Endothelial cell of umbilical vein (primary cell): ENCODE data around the gene THSD7B.

ENCODE experiments used
- EZH2 ChIP-seq: IDR thresholded peaks from 2 replicates; pipeline ENCODE4 v1.6.1; 2012; ENCODE audit warnings: borderline replicate concordance, low read depth, mild to moderate bottlenecking, moderate library complexity, low read length, inconsistent platforms; ENCODE audit not compliant: severe bottlenecking
- POLR2A ChIP-seq: IDR thresholded peaks from 2 replicates; pipeline ENCODE4 v1.6.1; 2012; ENCODE audit warnings: low read depth, mild to moderate bottlenecking, control low read depth, low read length
- POLR2AphosphoS5 ChIP-seq: IDR thresholded peaks from 2 replicates; pipeline ENCODE4 v1.6.1; 2012; ENCODE audit warnings: low read depth, mild to moderate bottlenecking, control low read depth, low read length, moderate library complexity; ENCODE audit not compliant: insufficient read depth
- TF ChIP-seq, protein P1 (sequence below), 2 donors: IDR thresholded peaks; 1 replicate in 1 of 2; 2 replicates in 1 of 2; pipeline ENCODE4 v1.5.1; 2011; ENCODE audit warnings: low read length in 2 of 2, mild to moderate bottlenecking in 2 of 2, moderate library complexity in 2 of 2, control low read depth in 1 of 2, inconsistent platforms in 1 of 2, low read depth in 1 of 2; ENCODE audit not compliant: insufficient read depth in 1 of 2; ENCODE audit errors: extremely low read depth in 1 of 2
- TF ChIP-seq, protein P2 (sequence below): IDR thresholded peaks from 2 replicates; pipeline ENCODE4 v1.6.1; 2011; ENCODE audit not compliant: insufficient read depth, insufficient read length

DNA sequence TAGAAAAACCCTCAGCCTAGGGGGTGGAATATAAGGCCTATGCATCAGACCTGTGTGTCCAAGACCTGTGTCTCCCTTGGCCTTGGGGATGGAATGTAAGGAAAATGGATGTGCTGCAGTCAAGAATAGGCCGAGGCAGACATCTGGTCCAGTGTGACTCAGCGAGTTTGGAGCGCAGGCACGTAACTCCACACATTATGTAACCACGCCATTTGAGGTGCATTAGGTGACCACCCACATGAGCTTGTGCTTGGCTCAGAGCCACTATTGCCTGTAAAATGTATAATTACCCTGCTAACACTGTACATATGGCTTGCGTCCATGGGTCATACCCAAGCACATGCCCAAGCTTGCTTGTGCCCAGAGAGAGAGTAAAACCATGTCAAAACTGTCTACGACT, 618.0 kb downstream of the THSD7B start:
- TF ChIP-seq, protein P1, sequence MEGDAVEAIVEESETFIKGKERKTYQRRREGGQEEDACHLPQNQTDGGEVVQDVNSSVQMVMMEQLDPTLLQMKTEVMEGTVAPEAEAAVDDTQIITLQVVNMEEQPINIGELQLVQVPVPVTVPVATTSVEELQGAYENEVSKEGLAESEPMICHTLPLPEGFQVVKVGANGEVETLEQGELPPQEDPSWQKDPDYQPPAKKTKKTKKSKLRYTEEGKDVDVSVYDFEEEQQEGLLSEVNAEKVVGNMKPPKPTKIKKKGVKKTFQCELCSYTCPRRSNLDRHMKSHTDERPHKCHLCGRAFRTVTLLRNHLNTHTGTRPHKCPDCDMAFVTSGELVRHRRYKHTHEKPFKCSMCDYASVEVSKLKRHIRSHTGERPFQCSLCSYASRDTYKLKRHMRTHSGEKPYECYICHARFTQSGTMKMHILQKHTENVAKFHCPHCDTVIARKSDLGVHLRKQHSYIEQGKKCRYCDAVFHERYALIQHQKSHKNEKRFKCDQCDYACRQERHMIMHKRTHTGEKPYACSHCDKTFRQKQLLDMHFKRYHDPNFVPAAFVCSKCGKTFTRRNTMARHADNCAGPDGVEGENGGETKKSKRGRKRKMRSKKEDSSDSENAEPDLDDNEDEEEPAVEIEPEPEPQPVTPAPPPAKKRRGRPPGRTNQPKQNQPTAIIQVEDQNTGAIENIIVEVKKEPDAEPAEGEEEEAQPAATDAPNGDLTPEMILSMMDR (IDR thresholded peaks at IDR 0.05; ENCODE audit: extremely low read depth in 1 of 2, insufficient read depth in 1 of 2, low read depth in 1 of 2, low read length in 2 of 2), result no peak
- TF ChIP-seq POLR2A, result no peak
- TF ChIP-seq POLR2AphosphoS5, result no peak
- TF ChIP-seq, protein P2, sequence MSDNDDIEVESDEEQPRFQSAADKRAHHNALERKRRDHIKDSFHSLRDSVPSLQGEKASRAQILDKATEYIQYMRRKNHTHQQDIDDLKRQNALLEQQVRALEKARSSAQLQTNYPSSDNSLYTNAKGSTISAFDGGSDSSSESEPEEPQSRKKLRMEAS, result no peak
- TF ChIP-seq EZH2, result no peak
